ENCODE results near the gene TP73.

TP73 gene

DNA sequence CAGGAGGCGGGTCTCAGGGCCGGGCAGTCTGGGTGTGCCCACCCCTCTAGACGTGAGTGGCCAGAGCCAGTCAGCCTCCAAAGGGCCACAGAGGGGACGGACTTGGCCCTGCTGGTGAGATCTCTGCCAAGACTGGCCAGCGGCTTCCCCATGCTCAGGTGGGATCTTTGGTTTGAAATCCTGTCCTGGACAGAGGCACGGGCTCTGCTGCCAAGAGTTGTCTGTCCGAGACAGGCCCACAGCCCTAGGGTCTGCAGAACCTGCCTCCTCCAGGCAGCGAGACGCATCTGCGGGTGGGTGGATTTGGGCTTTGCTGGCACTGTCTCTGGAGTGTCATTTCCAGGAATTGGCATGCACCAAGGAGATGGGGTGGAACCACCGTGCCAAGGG lies 55.6 kb downstream of the TP73 start:
- H3K4me3 ChIP-seq (ENCODE audit: low read depth, low read length) = no peak overlapping the region
- no peak for TF ChIP-seq CTCF (IDR thresholded peaks at IDR 0.05; ENCODE audit: low read depth, low read length)

- no peak overlapping the region for H3K4me3 ChIP-seq (ENCODE audit: low read depth, low read length)
- no peak for TF ChIP-seq CTCF (IDR thresholded peaks at IDR 0.05; ENCODE audit: low read depth, low read length)
Measured at GRCh38 chr1:3708791-3709190, 56.5 kb downstream of the TP73 start.

DNA sequence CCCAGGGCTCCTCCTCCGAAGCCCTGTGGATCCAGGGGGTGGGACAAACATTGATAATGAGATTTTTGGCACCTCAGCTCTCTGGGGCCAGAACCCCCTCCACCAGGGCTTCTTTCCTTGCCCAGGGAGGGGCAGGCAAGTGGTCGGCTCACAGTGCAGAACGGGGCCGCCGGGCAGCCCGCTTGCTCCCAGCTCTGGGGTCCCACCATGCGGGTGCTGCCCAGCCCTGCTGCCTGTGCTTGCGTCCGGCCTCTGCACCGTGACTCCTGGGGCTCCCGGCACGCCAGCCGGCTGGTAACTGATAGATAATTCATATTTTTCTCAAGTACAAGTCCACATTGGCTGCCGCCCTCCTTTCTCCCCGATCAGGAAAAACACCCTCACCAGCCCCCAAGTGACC lies 57.9 kb downstream of the TP73 start:
- no peak overlapping the region for H3K4me3 ChIP-seq (ENCODE audit: low read depth, low read length)
- TF ChIP-seq CTCF (IDR thresholded peaks at IDR 0.05; ENCODE audit: low read depth, low read length) = no peak

DNA sequence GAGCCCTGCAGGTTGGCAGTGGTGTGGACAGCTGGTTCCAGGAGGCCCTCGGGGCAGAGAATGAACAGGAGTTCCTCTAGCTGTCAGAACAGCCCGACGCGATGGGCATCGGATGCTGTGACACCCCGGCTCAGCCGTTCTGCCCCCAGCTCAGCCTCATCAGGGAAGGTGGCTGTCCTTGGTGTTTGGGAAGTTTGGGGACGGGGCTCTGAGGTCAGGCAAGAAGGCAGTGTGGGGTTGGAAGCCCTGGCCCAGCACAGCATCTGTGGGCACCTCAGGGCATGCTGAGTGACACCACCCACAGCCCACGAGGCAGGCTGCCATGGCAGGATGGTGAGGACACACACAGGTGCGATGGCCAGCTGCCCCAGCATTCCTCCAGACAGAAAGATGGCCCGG lies 59.1 kb downstream of the TP73 start:
- no peak for TF ChIP-seq CTCF (IDR thresholded peaks at IDR 0.05; ENCODE audit: low read depth, low read length)

GRCh38 chr1:3711780-3712451 lies 59.6 kb downstream of the TP73 start:
- TF ChIP-seq CTCF (IDR thresholded peaks at IDR 0.05; ENCODE audit: low read depth, low read length) = no peak
- H3K4me3 ChIP-seq (ENCODE audit: low read depth, low read length) = no peak overlapping the region

More for the DNA sequence above, 59.1 kb downstream of the TP73 start:
- no peak overlapping the region for H3K4me3 ChIP-seq (ENCODE audit: low read depth, low read length)

GRCh38 chr1:3712573-3713535 lies 60.5 kb downstream of the TP73 start:
- no peak for TF ChIP-seq CTCF (IDR thresholded peaks at IDR 0.05; ENCODE audit: low read depth, low read length)
- no peak overlapping the region for H3K4me3 ChIP-seq (ENCODE audit: low read depth, low read length)

GRCh38 chr1:3713840-3714239 lies 61.5 kb downstream of the TP73 start:
- no peak for TF ChIP-seq CTCF (IDR thresholded peaks at IDR 0.05; ENCODE audit: low read depth, low read length)
- no peak overlapping the region for H3K4me3 ChIP-seq (ENCODE audit: low read depth, low read length)

All from WI38 (cell line).